ENCODE results near the gene TMTC1. TPM values are rescaled to one million over a fixed set of nuclear protein-coding genes. Genes with fewer than 3 reads are reported as not detected.

Gene TMTC1
- total and polyA plus RNA-seq, 11 donors: 8.8 to 101 (median 41.4) TPM

GRCh38 chr12:29627221-29627620 is 156.5 kb downstream of the TMTC1 start:
- TF ChIP-seq CTCF (IDR thresholded peaks at IDR 0.05): no peak
- no peak for TF ChIP-seq POLR2A (IDR thresholded peaks at IDR 0.05)
- H3K27ac ChIP-seq: no peak overlapping the region
- no peak overlapping the region for H3K4me3 ChIP-seq
- peaks cover 0 to 30% (median 0%) of the 10 kb centered on the region in 9 donors for H3K36me3 ChIP-seq
- H3K9me3 ChIP-seq: peaks cover 0 to 8% (median 0%) of the 10 kb centered on the region in 12 donors
- 96 to 98% (median 97%) methylated on average over 1 of the region's 1 CpG for WGBS, 4 donors
- peaks cover 0 to 12% (median 5%) of the 10 kb centered on the region in 12 donors for H3K4me1 ChIP-seq
- no peaks in the 10 kb centered on the region for H3K27me3 ChIP-seq
- ATAC-seq (no peak), DNase-seq (no peak)
- intact Hi-C loops (cut with DNase I): no loop called here

GRCh38 chr12:29625359-29625953 is 158.3 kb downstream of the TMTC1 start:
- H3K27me3 ChIP-seq: no peaks in the 10 kb centered on the region
- no peak overlapping the region for H3K4me3 ChIP-seq
- H3K36me3 ChIP-seq: peaks cover 0 to 30% (median 0%) of the 10 kb centered on the region in 9 donors
- WGBS, 4 donors: 20 to 45% (median 31%) methylated on average over 2 of the region's 2 CpGs
- intact Hi-C loops (cut with DNase I): no loop called here
- ATAC-seq: peak in 2 of 4 donors; percentile 64 to 69
- H3K4me1 ChIP-seq: peaks cover 0 to 12% (median 5%) of the 10 kb centered on the region in 12 donors
- TF ChIP-seq POLR2A (IDR thresholded peaks at IDR 0.05): no peak
- no peak for TF ChIP-seq CTCF (IDR thresholded peaks at IDR 0.05)
- peak overlapping the region in 4 of 12 donors; percentile 3 to 23 (median 8) for H3K27ac ChIP-seq
- no peak for DNase-seq
- H3K9me3 ChIP-seq: peaks cover 0 to 8% (median 0%) of the 10 kb centered on the region in 12 donors

GRCh38 chr12:29622251-29622650 is 161.5 kb downstream of the TMTC1 start:
- no peak for ATAC-seq
- no peak for TF ChIP-seq CTCF (IDR thresholded peaks at IDR 0.05)
- no peak for TF ChIP-seq POLR2A (IDR thresholded peaks at IDR 0.05)
- Histone ChIP-seq H3K4me1 (peaks cover 0 to 12% (median 5%) of the 10 kb centered on the region in 12 donors), H3K27me3 (no peaks in the 10 kb centered on the region), H3K27ac (no peak overlapping the region), H3K4me3 (no peak overlapping the region), H3K36me3 (peaks cover 0 to 13% (median 0%) of the 10 kb centered on the region in 9 donors), H3K9me3 (no peaks in the 10 kb centered on the region)
- DNase-seq: no peak
- intact Hi-C loops (cut with DNase I): no loop called here
- WGBS, 4 donors: 84 to 97% (median 96%) methylated on average over 1 of the region's 1 CpG

GRCh38 chr12:29620030-29620429 is 163.7 kb downstream of the TMTC1 start:
- Histone ChIP-seq H3K4me3 (no peak overlapping the region), H3K36me3 (peaks cover 0 to 18% (median 0%) of the 10 kb centered on the region in 9 donors), H3K4me1 (peaks cover 0 to 9% (median 0%) of the 10 kb centered on the region in 12 donors), H3K9me3 (no peaks in the 10 kb centered on the region), H3K27me3 (no peaks in the 10 kb centered on the region), H3K27ac (no peak overlapping the region)
- DNase-seq (no peak), ATAC-seq (no peak)
- intact Hi-C loops (cut with DNase I): no loop called here
- WGBS, 4 donors: 90 to 100% (median 97%) methylated on average over 1 of the region's 1 CpG
- no peak for TF ChIP-seq CTCF (IDR thresholded peaks at IDR 0.05)
- TF ChIP-seq POLR2A (IDR thresholded peaks at IDR 0.05): no peak

Data from heart left ventricle (tissue), 16 donors.